ENCODE measurements around the gene EFCAB11.
A peak's percentile ranks its signal among the peaks of the same experiment; 100 is the strongest.

The EFCAB11 gene

GRCh38 chr14:89807151-89807550 is 147.4 kb downstream of the EFCAB11 start:
- DNase-seq: no peak

GRCh38 chr14:89806451-89806850 is 148.1 kb downstream of the EFCAB11 start:
- no peak for DNase-seq

DNA sequence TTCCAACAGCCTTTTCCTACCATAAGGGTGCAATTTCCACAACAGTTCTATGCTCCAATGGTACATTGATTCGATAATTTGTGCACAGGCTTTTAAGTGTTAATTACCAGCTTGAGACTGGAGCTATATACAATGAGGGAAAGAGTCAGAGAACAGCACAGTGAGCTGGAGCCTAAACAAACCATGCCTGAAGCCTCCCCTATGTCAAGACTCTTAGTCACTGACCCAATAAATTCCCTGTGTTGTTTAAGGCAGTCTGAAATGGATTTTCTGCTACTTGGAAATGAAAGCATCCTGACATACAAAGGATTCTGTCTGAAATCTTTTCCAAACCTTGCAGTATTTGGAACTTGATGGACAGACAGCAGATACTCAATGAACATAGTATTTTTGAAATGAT is 149.0 kb downstream of the EFCAB11 start:
- no peak for DNase-seq

GRCh38 chr14:89803542-89803941 is 151.0 kb downstream of the EFCAB11 start:
- no peak for DNase-seq

GRCh38 chr14:89801136-89801535 is 153.4 kb downstream of the EFCAB11 start:
- no peak for DNase-seq

DNA sequence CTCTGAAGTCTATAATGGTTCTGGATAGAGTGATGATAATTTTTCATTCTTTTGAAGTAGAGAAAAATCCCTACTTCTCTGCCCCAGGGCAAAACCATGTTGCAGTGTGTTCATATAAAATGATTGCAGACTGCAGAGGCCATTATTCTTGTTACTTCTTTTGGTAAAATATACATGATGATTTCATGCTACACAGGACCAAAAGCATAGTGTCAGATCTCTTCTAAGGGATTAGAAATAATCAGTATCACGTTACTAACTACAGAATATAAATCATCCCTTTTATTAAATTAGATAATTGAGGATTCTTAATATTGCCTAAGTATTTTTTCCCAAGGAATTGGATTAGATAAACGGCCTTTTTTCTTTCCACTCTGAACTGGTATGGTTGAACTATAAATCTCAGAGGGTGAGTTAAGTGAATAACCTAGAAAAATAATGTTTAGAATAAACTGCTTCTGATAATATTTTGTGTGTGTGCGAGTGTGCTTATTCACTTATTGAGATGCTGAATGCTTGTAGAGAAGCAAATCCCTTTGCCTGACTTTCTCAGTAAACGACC is 156.2 kb downstream of the EFCAB11 start:
- no peak for DNase-seq

- no peak for DNase-seq
Observed at GRCh38 chr14:89797148-89797547, 157.4 kb downstream of the EFCAB11 start.

DNA sequence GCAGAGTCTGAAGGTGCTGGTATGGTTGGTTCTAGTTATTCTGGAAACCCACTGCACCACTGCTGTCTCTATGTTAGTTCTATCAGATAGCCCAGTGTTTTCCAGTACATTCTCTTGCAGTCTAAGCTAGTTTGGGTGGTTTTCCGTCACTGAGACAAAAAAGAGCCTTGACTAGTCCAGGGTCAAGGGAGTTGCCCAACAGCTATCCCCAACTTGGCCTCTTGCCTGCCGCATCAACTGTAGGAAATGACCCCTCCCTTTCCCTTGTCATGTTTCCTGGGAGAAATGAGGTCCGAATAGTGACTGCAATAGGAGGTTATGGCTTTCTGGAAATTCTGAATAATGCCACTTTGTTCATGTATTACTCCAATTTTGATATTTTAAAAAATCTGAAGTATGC is 160.4 kb downstream of the EFCAB11 start:
- DNase-seq: no peak

GRCh38 chr14:89793367-89793716 is 161.2 kb downstream of the EFCAB11 start:
- DNase-seq: no peak

GRCh38 chr14:89792489-89793366 is 161.8 kb downstream of the EFCAB11 start:
- DNase-seq: no peak

DNA sequence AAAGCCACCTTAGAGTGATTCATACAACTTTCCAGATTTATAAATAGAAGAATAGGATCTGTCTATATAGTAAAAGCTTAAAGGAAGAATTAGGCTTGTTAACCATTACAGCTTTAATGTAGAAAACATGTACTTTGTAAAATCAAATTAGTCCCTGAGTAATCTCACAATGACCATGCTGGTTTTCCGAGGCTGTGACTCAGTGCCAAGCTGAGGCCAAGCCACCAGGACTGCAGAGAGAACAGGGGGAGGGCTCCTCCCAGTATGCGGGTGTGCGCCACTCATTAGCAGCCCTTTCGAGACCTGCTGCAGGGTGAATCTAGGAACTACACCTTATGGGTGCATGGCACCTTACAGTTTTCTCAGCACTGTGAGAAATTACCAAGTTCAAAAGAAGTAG is 167.0 kb downstream of the EFCAB11 start:
- DNase-seq: no peak

DNA sequence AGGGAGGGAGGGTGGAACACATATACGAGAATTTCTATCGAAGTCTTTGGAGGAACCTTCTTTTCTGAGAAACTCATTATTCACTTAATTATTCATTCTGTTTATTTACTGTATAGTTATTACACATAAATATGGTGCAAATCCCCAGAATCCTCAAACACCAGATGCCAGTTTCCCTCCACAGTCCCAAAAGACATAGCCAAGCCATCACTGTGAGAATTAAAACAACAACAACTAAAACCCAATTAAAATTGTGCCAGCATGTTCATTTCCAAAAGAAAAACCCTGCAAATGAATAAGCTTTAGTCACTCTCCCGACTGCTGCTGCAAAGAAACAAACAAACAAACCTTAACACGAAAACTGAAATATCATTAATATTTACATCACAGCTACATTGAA is 173.5 kb downstream of the EFCAB11 start:
- DNase-seq: no peak

DNA sequence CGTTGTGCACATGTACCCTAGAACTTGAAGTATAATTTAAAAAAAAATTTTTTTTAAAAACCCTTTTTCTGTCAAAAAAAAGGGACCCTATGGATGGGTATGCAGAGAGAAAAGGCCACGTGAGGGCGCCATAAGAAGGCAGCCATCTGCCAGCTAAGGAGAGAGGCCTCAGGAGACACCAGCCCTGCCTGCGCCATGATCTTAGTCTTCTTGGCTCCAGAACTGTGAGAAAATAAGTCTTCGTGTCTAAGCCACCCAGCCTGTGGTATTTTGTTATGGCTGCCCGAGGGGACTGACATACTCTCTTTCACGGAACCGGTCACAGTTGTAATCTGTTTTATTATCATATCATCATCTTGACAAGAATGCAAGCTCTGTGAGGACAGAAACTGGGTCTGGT is 174.8 kb downstream of the EFCAB11 start:
- DNase-seq: no peak

DNA sequence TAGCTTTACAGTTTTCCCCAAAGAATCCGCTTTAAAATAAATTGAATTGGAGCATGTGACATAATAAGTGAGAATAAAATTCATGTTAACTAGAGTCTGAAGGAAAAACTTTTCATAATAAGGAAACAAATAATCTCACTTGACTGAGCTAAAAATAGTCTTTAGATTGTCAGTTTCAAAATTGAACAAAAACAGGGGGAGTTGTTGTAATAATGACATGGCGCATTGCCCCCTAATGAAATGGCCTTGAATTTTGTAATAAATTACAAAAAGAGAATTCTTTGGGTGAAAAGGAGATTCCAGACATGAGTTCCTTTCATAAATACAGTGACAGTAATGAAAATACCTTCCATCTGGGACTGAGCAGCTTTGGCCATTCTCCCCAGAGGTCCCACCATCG is 178.6 kb downstream of the EFCAB11 start:
- no peak for DNase-seq

- no peak for DNase-seq
Observed at GRCh38 chr14:89775151-89775550, 179.4 kb downstream of the EFCAB11 start.

GRCh38 chr14:89773644-89774316 is 180.8 kb downstream of the EFCAB11 start:
- peak; percentile 72 for DNase-seq

DNA sequence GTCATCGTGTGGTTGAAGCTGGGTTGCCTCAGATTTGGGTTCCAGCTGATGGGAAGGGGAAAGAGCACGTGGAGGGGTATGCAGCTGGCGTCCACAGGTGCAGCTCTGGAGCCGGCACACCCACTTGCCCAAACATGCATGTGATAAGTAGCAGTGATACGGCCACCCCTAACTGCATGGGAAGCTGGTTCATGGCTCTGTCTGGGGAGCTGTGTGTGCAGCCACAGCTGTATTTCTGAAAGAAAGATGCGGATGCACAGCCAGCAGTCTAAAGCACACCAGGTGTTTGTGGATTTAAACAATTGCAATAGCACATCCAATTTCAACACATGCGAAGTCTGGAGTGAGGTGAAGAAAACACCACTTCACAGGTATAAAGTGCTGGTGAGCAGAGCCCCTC is 181.4 kb downstream of the EFCAB11 start:
- peak; percentile 35 for DNase-seq

DNA sequence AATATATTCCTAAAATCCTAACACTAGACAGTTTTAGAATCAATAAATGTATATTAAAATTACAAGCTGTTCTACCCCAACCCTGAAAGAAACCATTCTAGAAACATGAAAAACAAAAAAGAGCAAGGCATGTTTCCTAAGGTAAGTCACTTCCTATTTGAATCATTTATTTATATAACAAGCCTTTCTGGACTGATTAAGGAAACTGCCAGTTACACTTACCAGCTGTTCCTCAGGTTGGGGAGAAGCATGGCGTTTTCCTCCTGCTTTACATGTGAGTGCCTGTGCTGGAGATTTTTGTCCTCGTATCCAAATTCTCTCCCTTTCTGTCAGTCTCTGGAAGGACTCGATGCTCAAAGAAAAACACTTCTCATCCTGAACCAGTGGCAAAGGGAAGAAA is 183.3 kb downstream of the EFCAB11 start:
- no peak for DNase-seq

DNA sequence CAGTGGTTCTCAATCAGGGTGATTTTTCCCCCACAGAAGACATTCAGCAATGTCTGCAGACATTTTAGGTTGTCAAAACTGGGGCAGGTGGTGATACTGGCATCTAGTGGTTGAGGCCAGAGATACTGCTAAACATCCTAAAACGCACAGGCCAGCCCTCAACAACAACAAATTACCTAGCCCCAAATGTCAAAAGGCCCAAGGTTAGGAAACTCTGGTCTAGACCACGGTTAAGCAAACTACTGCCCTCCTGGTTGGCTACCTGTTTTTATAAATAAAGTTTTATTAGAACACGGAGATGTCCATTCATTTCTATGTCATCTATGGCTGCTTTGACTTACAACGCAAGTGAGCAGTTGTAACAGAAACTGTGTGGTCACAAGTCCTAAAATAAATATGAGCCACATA is 186.7 kb downstream of the EFCAB11 start:
- peak; percentile 32 for DNase-seq

- no peak for DNase-seq
Observed at GRCh38 chr14:89767131-89767530, 187.4 kb downstream of the EFCAB11 start.

- DNase-seq: no peak
Observed at GRCh38 chr14:89765346-89765745, 189.2 kb downstream of the EFCAB11 start.

DNA sequence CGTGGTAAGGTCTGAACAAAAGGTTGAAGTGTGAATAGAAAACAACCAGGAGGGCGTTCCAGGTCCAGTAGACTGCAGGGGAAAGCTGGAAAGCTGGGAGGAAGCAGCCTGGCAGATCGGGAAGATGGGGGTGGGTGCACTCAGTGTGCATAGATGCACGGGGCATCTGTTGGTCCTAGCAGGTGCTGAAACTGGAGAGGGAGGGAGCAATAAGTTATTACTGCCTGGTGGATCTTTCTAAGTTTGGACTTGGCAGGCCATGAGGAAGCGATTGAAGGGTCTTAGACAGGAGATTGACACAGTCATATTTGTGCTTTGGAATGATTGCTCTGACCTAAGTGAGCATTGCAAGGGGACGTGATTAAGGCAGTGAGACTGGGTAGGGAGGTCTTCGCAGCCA is 194.4 kb downstream of the EFCAB11 start:
- no peak for DNase-seq

GRCh38 chr14:89757313-89757939 is 197.1 kb downstream of the EFCAB11 start:
- DNase-seq: no peak

DNA sequence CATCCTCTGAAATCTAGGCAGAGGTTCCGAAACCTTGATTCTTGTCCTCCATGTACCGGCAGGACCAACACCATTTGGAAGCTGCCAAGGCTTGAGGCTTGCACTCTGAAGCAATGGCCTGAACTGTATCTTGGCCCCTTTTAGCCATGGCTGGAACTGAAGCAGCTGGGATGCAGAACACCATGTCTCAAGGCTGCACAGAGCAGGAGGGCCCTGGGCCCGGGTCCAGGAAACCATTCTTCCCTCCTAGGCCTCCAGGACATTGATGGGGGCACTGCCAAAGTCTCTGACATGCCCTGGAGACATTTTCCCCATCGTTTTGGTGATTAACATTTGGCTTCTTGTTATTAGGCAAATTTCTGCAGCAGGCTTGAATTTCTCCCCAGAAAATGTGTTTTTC is 198.7 kb downstream of the EFCAB11 start:
- DNase-seq: no peak
